ENCODE measurements around the gene LAG3.

The LAG3 gene

GRCh38 chr12:6772726-6773589 is 638 bp downstream of the LAG3 start:
- no peak for DNase-seq (ENCODE audit: low spot score)

- no peak for DNase-seq (ENCODE audit: low spot score)
Measured at GRCh38 chr12:6773590-6774351, 1.5 kb downstream of the LAG3 start.

GRCh38 chr12:6774499-6775062 is 2.3 kb downstream of the LAG3 start:
- no peak for DNase-seq (ENCODE audit: low spot score)

- no peak for DNase-seq (ENCODE audit: low spot score)
Measured at GRCh38 chr12:6775185-6776174, 3.2 kb downstream of the LAG3 start.

GRCh38 chr12:6777386-6777785 is 5.1 kb downstream of the LAG3 start:
- DNase-seq (ENCODE audit: low spot score) = no peak

- peak; percentile 74 for DNase-seq (ENCODE audit: low spot score)
Measured at GRCh38 chr12:6778217-6778573, 5.9 kb downstream of the LAG3 start.

GRCh38 chr12:6778574-6779550 is 6.5 kb downstream of the LAG3 start:
- peak; percentile 98 for DNase-seq (ENCODE audit: low spot score)

GRCh38 chr12:6779708-6780432 is 7.5 kb downstream of the LAG3 start:
- no peak for DNase-seq (ENCODE audit: low spot score)

GRCh38 chr12:6780573-6780972 is 8.3 kb downstream of the LAG3 start:
- no peak for DNase-seq (ENCODE audit: low spot score)

GRCh38 chr12:6782119-6782518 is 9.8 kb downstream of the LAG3 start:
- no peak for DNase-seq (ENCODE audit: low spot score)

- no peak for DNase-seq (ENCODE audit: low spot score)
Measured at GRCh38 chr12:6782850-6783566, 10.7 kb downstream of the LAG3 start.

GRCh38 chr12:6783828-6784227 is 11.5 kb downstream of the LAG3 start:
- DNase-seq (ENCODE audit: low spot score) = no peak

- no peak for DNase-seq (ENCODE audit: low spot score)
Measured at GRCh38 chr12:6784296-6784695, 12.0 kb downstream of the LAG3 start.

GRCh38 chr12:6784761-6785160 is 12.4 kb downstream of the LAG3 start:
- no peak for DNase-seq (ENCODE audit: low spot score)

- no peak for DNase-seq (ENCODE audit: low spot score)
Measured at GRCh38 chr12:6786416-6787094, 14.2 kb downstream of the LAG3 start.

GRCh38 chr12:6787309-6787708 is 15.0 kb downstream of the LAG3 start:
- no peak for DNase-seq (ENCODE audit: low spot score)

- DNase-seq (ENCODE audit: low spot score) = no peak
Measured at GRCh38 chr12:6788972-6789924, 16.9 kb downstream of the LAG3 start, which contains the start of gene CD4. Gene CD4, plus strand, starts transcription at chr12:6789528. Its CDS starts 10,611 bp downstream, at chr12:6800139.
